Gastrocnemius medialis (tissue), 4 donors: ENCODE measurements around the gene BRF1. TPM values are rescaled to one million over a fixed set of nuclear protein-coding genes. Genes with fewer than 3 reads are reported as not detected.
A peak's percentile ranks its signal among the peaks of the same experiment; 100 is the strongest.

Experiments
- ATAC-seq, 2 donors: fragments of 150-250 bp; one replicate each; pipeline ENCODE4 v1.9.1; 2016
- DNase-seq, 2 donors: peaks; one replicate each; pipeline ENCODE4 v3.0.0-alpha.2; 2019
- H3K27ac ChIP-seq, 4 donors: fragments of 200-600 bp; sonication (generic); 1 replicate in 1 of 4; 2 replicates in 3 of 4; pipeline ENCODE4 v1.5.1; 2016 to 2018; ENCODE audit warnings: mild to moderate bottlenecking in 2 of 4, moderate library complexity in 1 of 4
- H3K27me3 ChIP-seq, 3 donors: fragments of 200-600 bp; sonication (generic) in 2 of 3; 1 replicate in 1 of 3; 2 replicates in 2 of 3; pipeline versions ENCODE4 v1.5.1 to v1.6.0; 2016 to 2019; ENCODE audit warnings: mild to moderate bottlenecking in 1 of 3, moderate library complexity in 1 of 3
- H3K36me3 ChIP-seq, 2 donors: fragments of 200-600 bp; sonication (generic) in 1 of 2; one replicate each; pipeline ENCODE4 v1.5.1; 2017 to 2018
- H3K4me1 ChIP-seq, 2 donors: fragments of 200-600 bp; sonication (generic) in 1 of 2; one replicate each; pipeline ENCODE4 v1.5.1; 2016 to 2017; ENCODE audit warnings: mild to moderate bottlenecking in 2 of 2
- H3K4me3 ChIP-seq, 4 donors: fragments of 200-600 bp; sonication (generic) in 3 of 4; 1 replicate in 1 of 4; 2 replicates in 3 of 4; pipeline ENCODE4 v1.5.1; 2016 to 2019; ENCODE audit warnings: mild to moderate bottlenecking in 2 of 4
- H3K9me3 ChIP-seq, 3 donors: fragments of 200-600 bp; sonication (generic) in 2 of 3; 1 replicate in 1 of 3; 2 replicates in 2 of 3; pipeline ENCODE4 v1.5.1; 2016 to 2019
- POLR2A ChIP-seq, 2 donors: fragments of 450-650 bp; IDR thresholded peaks; one replicate each; pipeline ENCODE4 v1.6.1; 2017; ENCODE audit warnings: antibody characterized with exemption in 2 of 2, mild to moderate bottlenecking in 2 of 2, moderate library complexity in 2 of 2
- in situ Hi-C, 4 donors: fragments of 200-750 bp; cut with MboI; loops; one replicate each; pipeline versions ENCODE4 v1.15.0 to v1.8.0; 2017; ENCODE audit warnings: low sequenced_read_pairs in 4 of 4
- intact Hi-C: fragments of 100-400 bp; cut with DNase I; formaldehyde crosslinking; loops from one replicate; pipeline ENCODE4 v1.15.1; 2023; ENCODE audit warnings: low total_unique reads
- total RNA-seq, 4 donors: library from RNA; depleted of rRNA; stranded (reverse); fragments of >200 nt; gene quantifications; one replicate each; pipeline versions ENCODE4 v1.1.0 to v1.2.3, GENCODE V29; 2016
- TF ChIP-seq, protein P1 (sequence below), 5 experiments: fragments of 450-650 bp in 3 of 5; fragments of 200-600 bp in 2 of 5; sonication (generic) in 2 of 5; IDR thresholded peaks in 4 of 5; conservative IDR thresholded peaks in 1 of 5; 1 replicate in 4 of 5; 2 replicates in 1 of 5; pipeline ENCODE4 v1.5.1; 2016 to 2019; ENCODE audit warnings: antibody characterized with exemption in 5 of 5, mild to moderate bottlenecking in 3 of 5, moderate library complexity in 3 of 5

Gene BRF1
- total RNA-seq, 4 donors from 2014 or later, result 19.5 to 27.4 (median 21.4) TPM

DNA sequence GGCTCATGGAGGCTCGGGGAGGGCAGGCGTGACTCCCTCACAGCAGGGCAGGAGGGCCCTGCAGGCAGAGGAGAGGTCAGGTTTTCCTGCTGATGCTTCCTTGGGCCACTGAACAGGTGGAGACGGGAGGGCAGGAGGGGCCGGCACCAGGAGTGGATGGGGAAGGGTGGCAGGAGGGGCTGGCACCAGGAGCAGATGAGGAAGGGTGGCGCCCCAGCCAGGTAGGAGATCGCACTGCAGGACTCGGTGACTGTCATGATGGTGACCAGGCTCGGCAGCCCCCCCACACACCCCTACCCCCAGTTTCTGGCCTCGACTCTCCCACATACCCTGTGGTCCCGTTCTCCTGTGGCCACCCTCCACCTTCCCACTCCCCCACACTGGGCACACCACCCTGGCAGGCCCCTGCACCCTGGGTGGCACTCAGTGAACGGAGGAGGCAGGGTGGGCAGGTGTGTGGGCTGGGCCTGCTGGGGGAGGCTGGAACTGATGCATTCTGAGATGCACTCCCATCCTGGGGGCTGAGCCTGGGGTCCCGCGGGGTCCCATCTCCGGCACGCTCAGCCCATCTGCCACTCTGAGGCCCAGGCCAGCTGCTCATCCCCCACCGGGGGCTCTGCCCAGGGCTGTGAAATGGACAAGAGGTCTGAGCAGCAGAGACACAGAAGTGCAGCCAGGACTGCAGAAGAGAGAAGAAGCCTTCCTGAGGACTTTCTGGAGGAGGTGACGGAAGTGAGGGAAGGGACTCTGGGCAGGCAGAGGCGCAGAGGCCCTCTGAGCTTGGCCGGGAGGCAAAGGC is 122.5 kb downstream of the BRF1 start:
- in situ Hi-C loops (no loop called here), intact Hi-C loops (loop anchor here (10.0 kb wide), 1 partner anchor 67 kb away; the partner anchor contains the start of gene BTBD6)
- Histone ChIP-seq H3K27ac (no peak overlapping the region), H3K27me3 (no peaks in the 10 kb centered on the region), H3K4me1 (peaks cover 23 to 35% of the 10 kb centered on the region in 2 donors), H3K9me3 (no peaks in the 10 kb centered on the region), H3K4me3 (no peak overlapping the region), H3K36me3 (no peaks in the 10 kb centered on the region)
- no peak for TF ChIP-seq POLR2A (IDR thresholded peaks at IDR 0.05)
- DNase-seq (no peak), ATAC-seq (no peak)

DNA sequence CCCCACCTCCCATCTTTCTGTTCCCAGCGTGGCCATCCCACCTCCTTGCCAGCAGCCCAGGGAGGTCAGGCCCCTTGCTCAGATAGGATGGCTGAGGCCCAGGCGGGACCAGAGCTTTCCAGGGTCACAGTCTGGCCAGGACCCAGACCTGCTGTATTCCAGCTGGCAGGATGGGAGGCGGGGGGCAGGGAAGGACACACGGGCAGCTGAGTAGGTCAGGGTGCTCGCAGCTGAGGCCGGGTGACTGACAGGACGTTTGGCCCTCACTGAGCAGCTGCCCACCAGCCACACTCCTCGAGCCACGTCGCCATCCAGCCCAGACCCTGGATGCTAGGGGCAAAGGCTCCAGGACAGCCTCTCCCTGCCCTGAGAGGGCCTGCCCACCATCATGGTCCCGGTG is 123.7 kb downstream of the BRF1 start:
- intact Hi-C loops (loop anchor here (10.0 kb wide), 1 partner anchor 68 kb away; the partner anchor contains the start of gene BTBD6), in situ Hi-C loops (no loop called here)
- Histone ChIP-seq H3K4me3 (no peak overlapping the region), H3K4me1 (peaks cover 23 to 32% of the 10 kb centered on the region in 2 donors), H3K27ac (peak overlapping the region; percentile 48 to 69 (median 65)), H3K27me3 (no peaks in the 10 kb centered on the region), H3K36me3 (no peaks in the 10 kb centered on the region), H3K9me3 (no peaks in the 10 kb centered on the region)
- DNase-seq (no peak), ATAC-seq (no peak)
- TF ChIP-seq, protein P1, sequence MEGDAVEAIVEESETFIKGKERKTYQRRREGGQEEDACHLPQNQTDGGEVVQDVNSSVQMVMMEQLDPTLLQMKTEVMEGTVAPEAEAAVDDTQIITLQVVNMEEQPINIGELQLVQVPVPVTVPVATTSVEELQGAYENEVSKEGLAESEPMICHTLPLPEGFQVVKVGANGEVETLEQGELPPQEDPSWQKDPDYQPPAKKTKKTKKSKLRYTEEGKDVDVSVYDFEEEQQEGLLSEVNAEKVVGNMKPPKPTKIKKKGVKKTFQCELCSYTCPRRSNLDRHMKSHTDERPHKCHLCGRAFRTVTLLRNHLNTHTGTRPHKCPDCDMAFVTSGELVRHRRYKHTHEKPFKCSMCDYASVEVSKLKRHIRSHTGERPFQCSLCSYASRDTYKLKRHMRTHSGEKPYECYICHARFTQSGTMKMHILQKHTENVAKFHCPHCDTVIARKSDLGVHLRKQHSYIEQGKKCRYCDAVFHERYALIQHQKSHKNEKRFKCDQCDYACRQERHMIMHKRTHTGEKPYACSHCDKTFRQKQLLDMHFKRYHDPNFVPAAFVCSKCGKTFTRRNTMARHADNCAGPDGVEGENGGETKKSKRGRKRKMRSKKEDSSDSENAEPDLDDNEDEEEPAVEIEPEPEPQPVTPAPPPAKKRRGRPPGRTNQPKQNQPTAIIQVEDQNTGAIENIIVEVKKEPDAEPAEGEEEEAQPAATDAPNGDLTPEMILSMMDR (IDR thresholded peaks at IDR 0.05 in 4 of 5, conservative IDR thresholded peaks at IDR 0.05 in 1 of 5), result no peak
- TF ChIP-seq POLR2A (IDR thresholded peaks at IDR 0.05), result no peak

DNA sequence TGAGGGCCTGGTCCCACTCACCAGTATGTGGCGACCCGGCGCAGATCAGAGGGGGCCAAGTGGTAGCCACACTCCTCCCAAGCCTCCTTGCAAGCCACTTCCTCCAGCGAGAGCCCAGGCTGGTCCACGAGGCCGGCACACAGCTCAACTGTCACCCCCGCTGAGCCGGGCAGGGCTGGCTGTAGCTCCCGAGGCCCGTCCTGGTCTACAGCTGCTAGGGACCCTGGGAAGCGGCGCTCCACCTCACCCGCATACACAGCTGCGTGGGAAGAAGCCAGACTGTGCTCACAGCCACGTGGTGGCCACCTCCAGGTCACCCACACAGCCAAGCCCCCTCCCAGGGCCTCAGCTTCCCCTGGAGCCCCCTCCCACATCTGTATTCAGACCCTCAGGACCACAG is 124.3 kb downstream of the BRF1 start:
- no peak for DNase-seq
- Histone ChIP-seq H3K36me3 (no peaks in the 10 kb centered on the region), H3K9me3 (no peaks in the 10 kb centered on the region), H3K4me1 (peaks cover 23 to 26% of the 10 kb centered on the region in 2 donors), H3K27me3 (no peaks in the 10 kb centered on the region), H3K4me3 (no peak overlapping the region), H3K27ac (peak overlapping the region; percentile 48 to 69 (median 65))
- in situ Hi-C loops (no loop called here), intact Hi-C loops (loop anchor here (10.0 kb wide), 1 partner anchor 68 kb away; the partner anchor contains the start of gene BTBD6)
- TF ChIP-seq POLR2A (IDR thresholded peaks at IDR 0.05), result no peak
- TF ChIP-seq, protein P1 (IDR thresholded peaks at IDR 0.05 in 4 of 5, conservative IDR thresholded peaks at IDR 0.05 in 1 of 5), result no peak
- ATAC-seq, result no peak

DNA sequence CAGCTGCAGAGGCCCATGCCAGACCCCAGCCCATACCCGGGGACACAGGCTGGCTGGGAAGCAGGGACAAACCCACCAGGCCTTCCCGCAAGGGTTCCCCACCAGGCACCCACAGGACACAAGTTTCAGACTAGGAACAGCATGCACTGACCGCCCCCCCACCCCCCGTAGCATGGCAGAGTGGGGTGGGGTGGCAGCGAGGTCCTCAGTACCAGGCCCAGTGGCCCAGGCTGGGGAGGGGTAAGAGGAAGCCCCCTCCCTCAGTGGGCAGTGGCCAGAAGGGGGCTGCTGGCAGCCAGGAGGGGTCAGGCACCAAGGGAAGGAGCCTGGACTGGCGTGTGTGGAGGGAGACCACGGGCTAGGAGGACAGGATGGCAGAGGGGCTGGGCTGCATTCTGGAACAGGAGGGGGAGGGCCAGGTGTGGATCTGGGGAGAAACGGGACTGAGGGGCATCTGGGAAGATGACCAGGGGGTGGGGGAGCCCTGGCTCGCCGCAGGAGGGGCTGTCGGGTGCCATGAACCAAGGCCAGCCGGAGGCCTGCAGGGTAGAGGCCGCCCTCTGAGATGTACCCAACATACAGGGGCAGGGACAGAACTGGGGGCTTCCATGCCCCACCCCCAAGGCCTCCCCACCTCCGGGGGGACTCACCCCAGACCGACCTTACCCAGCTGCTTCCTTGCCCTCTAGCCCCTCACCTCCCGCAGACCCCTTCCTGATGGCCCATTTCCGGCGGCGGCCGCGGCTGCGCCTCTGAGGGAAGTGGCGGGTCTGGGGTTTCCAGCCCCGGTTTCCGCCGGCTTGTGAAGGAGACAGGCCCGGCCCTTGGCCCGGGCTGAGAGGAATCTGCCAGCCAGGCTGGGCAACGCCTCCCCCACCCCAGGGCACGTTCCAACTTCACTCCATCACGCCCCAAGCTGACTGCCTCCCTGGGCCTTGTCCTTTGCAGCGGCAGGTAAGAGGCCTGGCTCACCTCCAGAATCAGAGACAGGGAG is 126.6 kb downstream of the BRF1 start:
- ATAC-seq (no peak), DNase-seq (no peak)
- Histone ChIP-seq H3K4me3 (no peak overlapping the region), H3K36me3 (no peaks in the 10 kb centered on the region), H3K27me3 (no peaks in the 10 kb centered on the region), H3K9me3 (no peaks in the 10 kb centered on the region), H3K27ac (no peak overlapping the region), H3K4me1 (peaks cover 38 to 41% of the 10 kb centered on the region in 2 donors)
- intact Hi-C loops, result loop anchor here (10.0 kb wide), 1 partner anchor 71 kb away; the partner anchor contains the start of gene BTBD6
- in situ Hi-C loops, result no loop called here
- TF ChIP-seq, protein P1 (IDR thresholded peaks at IDR 0.05 in 4 of 5, conservative IDR thresholded peaks at IDR 0.05 in 1 of 5), result no peak
- TF ChIP-seq POLR2A (IDR thresholded peaks at IDR 0.05), result no peak
